ENCODE measurements around the gene INCENP.

Gene INCENP

GRCh38 chr11:62149986-62150886 is 26.4 kb downstream of the INCENP start:
- DNase-seq (ENCODE audit: low read depth, low spot score): no peak
- Histone ChIP-seq H3K9me3 (ENCODE audit: control insufficient read depth, insufficient read depth, low read length) (no peaks in the 10 kb centered on the region), H3K27ac (ENCODE audit: low read length) (no peak overlapping the region), H3K4me3 (ENCODE audit: low read length) (no peak overlapping the region), H3K27me3 (ENCODE audit: control insufficient read depth, insufficient read depth, low read length) (no peaks in the 10 kb centered on the region), H3K4me1 (ENCODE audit: control insufficient read depth, insufficient read depth, low read length) (no peaks in the 10 kb centered on the region), H3K36me3 (ENCODE audit: control insufficient read depth, insufficient read depth, low read length) (peaks cover 54% of the 10 kb centered on the region)
- no CpG with 5 or more reads among the region's 17 CpGs for WGBS (ENCODE audit: insufficient coverage, insufficient read length)

- no peaks in the 10 kb centered on the region for H3K4me1 ChIP-seq (ENCODE audit: control insufficient read depth, insufficient read depth, low read length)
- H3K9me3 ChIP-seq (ENCODE audit: control insufficient read depth, insufficient read depth, low read length): no peaks in the 10 kb centered on the region
- peaks cover 47% of the 10 kb centered on the region for H3K36me3 ChIP-seq (ENCODE audit: control insufficient read depth, insufficient read depth, low read length)
- DNase-seq (ENCODE audit: low read depth, low spot score): no peak
- WGBS (ENCODE audit: insufficient coverage, insufficient read length): no CpG with 5 or more reads among the region's 10 CpGs
- H3K4me3 ChIP-seq (ENCODE audit: low read length): no peak overlapping the region
- no peaks in the 10 kb centered on the region for H3K27me3 ChIP-seq (ENCODE audit: control insufficient read depth, insufficient read depth, low read length)
- H3K27ac ChIP-seq (ENCODE audit: low read length): no peak overlapping the region
Observed at GRCh38 chr11:62150887-62151736, 27.3 kb downstream of the INCENP start.

GRCh38 chr11:62151737-62152102 is 27.9 kb downstream of the INCENP start:
- Histone ChIP-seq H3K36me3 (ENCODE audit: control insufficient read depth, insufficient read depth, low read length) (peaks cover 41% of the 10 kb centered on the region), H3K4me3 (ENCODE audit: low read length) (no peak overlapping the region), H3K27me3 (ENCODE audit: control insufficient read depth, insufficient read depth, low read length) (no peaks in the 10 kb centered on the region), H3K9me3 (ENCODE audit: control insufficient read depth, insufficient read depth, low read length) (no peaks in the 10 kb centered on the region), H3K4me1 (ENCODE audit: control insufficient read depth, insufficient read depth, low read length) (no peaks in the 10 kb centered on the region), H3K27ac (ENCODE audit: low read length) (no peak overlapping the region)
- DNase-seq (ENCODE audit: low read depth, low spot score): no peak
- no CpG with 5 or more reads among the region's 9 CpGs for WGBS (ENCODE audit: insufficient coverage, insufficient read length)

GRCh38 chr11:62152245-62153086 is 28.7 kb downstream of the INCENP start:
- Histone ChIP-seq H3K27me3 (ENCODE audit: control insufficient read depth, insufficient read depth, low read length) (no peaks in the 10 kb centered on the region), H3K4me1 (ENCODE audit: control insufficient read depth, insufficient read depth, low read length) (no peaks in the 10 kb centered on the region), H3K36me3 (ENCODE audit: control insufficient read depth, insufficient read depth, low read length) (peaks cover 33% of the 10 kb centered on the region), H3K27ac (ENCODE audit: low read length) (no peak overlapping the region), H3K9me3 (ENCODE audit: control insufficient read depth, insufficient read depth, low read length) (no peaks in the 10 kb centered on the region), H3K4me3 (ENCODE audit: low read length) (no peak overlapping the region)
- WGBS (ENCODE audit: insufficient coverage, insufficient read length): no CpG with 5 or more reads among the region's 14 CpGs
- DNase-seq (ENCODE audit: low read depth, low spot score): no peak

GRCh38 chr11:62153087-62153395 is 29.2 kb downstream of the INCENP start:
- H3K27ac ChIP-seq (ENCODE audit: low read length): no peak overlapping the region
- WGBS (ENCODE audit: insufficient coverage, insufficient read length): no CpG with 5 or more reads among the region's 2 CpGs
- H3K27me3 ChIP-seq (ENCODE audit: control insufficient read depth, insufficient read depth, low read length): no peaks in the 10 kb centered on the region
- H3K36me3 ChIP-seq (ENCODE audit: control insufficient read depth, insufficient read depth, low read length): peaks cover 29% of the 10 kb centered on the region
- H3K4me1 ChIP-seq (ENCODE audit: control insufficient read depth, insufficient read depth, low read length): no peaks in the 10 kb centered on the region
- no peaks in the 10 kb centered on the region for H3K9me3 ChIP-seq (ENCODE audit: control insufficient read depth, insufficient read depth, low read length)
- H3K4me3 ChIP-seq (ENCODE audit: low read length): no peak overlapping the region
- DNase-seq (ENCODE audit: low read depth, low spot score): no peak

- Histone ChIP-seq H3K27me3 (ENCODE audit: control insufficient read depth, insufficient read depth, low read length) (no peaks in the 10 kb centered on the region), H3K36me3 (ENCODE audit: control insufficient read depth, insufficient read depth, low read length) (peaks cover 24% of the 10 kb centered on the region), H3K4me1 (ENCODE audit: control insufficient read depth, insufficient read depth, low read length) (no peaks in the 10 kb centered on the region), H3K9me3 (ENCODE audit: control insufficient read depth, insufficient read depth, low read length) (no peaks in the 10 kb centered on the region), H3K27ac (ENCODE audit: low read length) (no peak overlapping the region), H3K4me3 (ENCODE audit: low read length) (no peak overlapping the region)
- no peak for DNase-seq (ENCODE audit: low read depth, low spot score)
- WGBS (ENCODE audit: insufficient coverage, insufficient read length): no CpG with 5 or more reads among the region's 3 CpGs
Observed at GRCh38 chr11:62153617-62154016, 29.8 kb downstream of the INCENP start.

- Histone ChIP-seq H3K27ac (ENCODE audit: low read length) (no peak overlapping the region), H3K4me1 (ENCODE audit: control insufficient read depth, insufficient read depth, low read length) (no peaks in the 10 kb centered on the region), H3K36me3 (ENCODE audit: control insufficient read depth, insufficient read depth, low read length) (peaks cover 3% of the 10 kb centered on the region; the same call in 1 of the 2 replicates), H3K27me3 (ENCODE audit: control insufficient read depth, insufficient read depth, low read length) (no peaks in the 10 kb centered on the region), H3K4me3 (ENCODE audit: low read length) (no peak overlapping the region), H3K9me3 (ENCODE audit: control insufficient read depth, insufficient read depth, low read length) (no peaks in the 10 kb centered on the region)
- WGBS (ENCODE audit: insufficient coverage, insufficient read length): no CpG with 5 or more reads among the region's 6 CpGs
- DNase-seq (ENCODE audit: low read depth, low spot score): no peak
Observed at GRCh38 chr11:62157603-62158002, 33.8 kb downstream of the INCENP start.

GRCh38 chr11:62166371-62166770 is 42.6 kb downstream of the INCENP start:
- Histone ChIP-seq H3K9me3 (ENCODE audit: control insufficient read depth, insufficient read depth, low read length) (no peaks in the 10 kb centered on the region), H3K27ac (ENCODE audit: low read length) (no peak overlapping the region), H3K27me3 (ENCODE audit: control insufficient read depth, insufficient read depth, low read length) (no peaks in the 10 kb centered on the region), H3K4me1 (ENCODE audit: control insufficient read depth, insufficient read depth, low read length) (no peaks in the 10 kb centered on the region; the same call in 1 of the 2 replicates), H3K4me3 (ENCODE audit: low read length) (no peak overlapping the region), H3K36me3 (ENCODE audit: control insufficient read depth, insufficient read depth, low read length) (no peaks in the 10 kb centered on the region)
- no peak for DNase-seq (ENCODE audit: low read depth, low spot score)
- WGBS (ENCODE audit: insufficient coverage, insufficient read length): no CpG with 5 or more reads among the region's 10 CpGs

GRCh38 chr11:62169448-62169847 is 45.6 kb downstream of the INCENP start:
- Histone ChIP-seq H3K4me3 (ENCODE audit: low read length) (no peak overlapping the region), H3K36me3 (ENCODE audit: control insufficient read depth, insufficient read depth, low read length) (no peaks in the 10 kb centered on the region), H3K27me3 (ENCODE audit: control insufficient read depth, insufficient read depth, low read length) (no peaks in the 10 kb centered on the region; the same call in 1 of the 2 replicates), H3K4me1 (ENCODE audit: control insufficient read depth, insufficient read depth, low read length) (no peaks in the 10 kb centered on the region; the same call in 1 of the 2 replicates), H3K9me3 (ENCODE audit: control insufficient read depth, insufficient read depth, low read length) (no peaks in the 10 kb centered on the region), H3K27ac (ENCODE audit: low read length) (no peak overlapping the region)
- no peak for DNase-seq (ENCODE audit: low read depth, low spot score)
- WGBS (ENCODE audit: insufficient coverage, insufficient read length): no CpG with 5 or more reads among the region's 10 CpGs

GRCh38 chr11:62169935-62170334 is 46.1 kb downstream of the INCENP start:
- no peaks in the 10 kb centered on the region for H3K9me3 ChIP-seq (ENCODE audit: control insufficient read depth, insufficient read depth, low read length)
- H3K4me3 ChIP-seq (ENCODE audit: low read length): no peak overlapping the region
- no peaks in the 10 kb centered on the region for H3K36me3 ChIP-seq (ENCODE audit: control insufficient read depth, insufficient read depth, low read length)
- WGBS (ENCODE audit: insufficient coverage, insufficient read length): no CpG with 5 or more reads among the region's 1 CpG
- H3K27me3 ChIP-seq (ENCODE audit: control insufficient read depth, insufficient read depth, low read length): no peaks in the 10 kb centered on the region; the same call in 1 of the 2 replicates
- no peak overlapping the region for H3K27ac ChIP-seq (ENCODE audit: low read length)
- no peak for DNase-seq (ENCODE audit: low read depth, low spot score)
- H3K4me1 ChIP-seq (ENCODE audit: control insufficient read depth, insufficient read depth, low read length): no peaks in the 10 kb centered on the region; the same call in 1 of the 2 replicates
